GM21717 (cell line): Measurements from ENCODE around the gene KCTD10.
"Not testable (repeated sequence)": the region's sequence is repeated elsewhere in the genome, so short reads cannot be mapped to it uniquely, and the experiment has no call there.

ENCODE experiments used
- ATAC-seq: cut with Tn5 transposase; IDR thresholded peaks from one replicate; pipeline ENCODE4 v1.9.1; 2021; ENCODE audit warnings: mild to moderate bottlenecking, moderate library complexity; ENCODE audit not compliant: unreplicated experiment

The KCTD10 gene

GRCh38 chr12:109450980-109451379 is 26.1 kb downstream of the KCTD10 start:
- no peak for ATAC-seq

GRCh38 chr12:109449845-109450532 is 27.1 kb downstream of the KCTD10 start:
- no peak for ATAC-seq

- no peak for ATAC-seq
These were observed 28.3 kb downstream of the KCTD10 start for GRCh38 chr12:109448707-109449390.

GRCh38 chr12:109448272-109448671 is 28.8 kb downstream of the KCTD10 start:
- no peak for ATAC-seq

- ATAC-seq: no peak
These were observed 29.6 kb downstream of the KCTD10 start for GRCh38 chr12:109447482-109447881.

- ATAC-seq: no peak
These were observed 30.2 kb downstream of the KCTD10 start for GRCh38 chr12:109446869-109447268.

GRCh38 chr12:109445191-109445609 is 31.9 kb downstream of the KCTD10 start:
- ATAC-seq: no peak

- ATAC-seq: no peak
These were observed 32.8 kb downstream of the KCTD10 start for GRCh38 chr12:109444259-109444658.

- no peak for ATAC-seq
These were observed 33.3 kb downstream of the KCTD10 start for GRCh38 chr12:109443794-109444193.

GRCh38 chr12:109440851-109441490 is 36.1 kb downstream of the KCTD10 start:
- no peak for ATAC-seq

GRCh38 chr12:109439951-109440350 is 37.1 kb downstream of the KCTD10 start:
- not testable (repeated sequence) for ATAC-seq

GRCh38 chr12:109439181-109439580 is 37.9 kb downstream of the KCTD10 start:
- no peak for ATAC-seq

GRCh38 chr12:109436188-109436560 is 40.9 kb downstream of the KCTD10 start:
- no peak for ATAC-seq

- ATAC-seq: no peak
These were observed 41.5 kb downstream of the KCTD10 start for GRCh38 chr12:109435428-109436187.

- ATAC-seq: no peak
These were observed 42.5 kb downstream of the KCTD10 start for GRCh38 chr12:109434582-109434981.

GRCh38 chr12:109433618-109434017 is 43.5 kb downstream of the KCTD10 start:
- ATAC-seq: no peak

GRCh38 chr12:109432842-109433304 is 44.2 kb downstream of the KCTD10 start:
- ATAC-seq: no peak

GRCh38 chr12:109432431-109432830 is 44.7 kb downstream of the KCTD10 start:
- ATAC-seq: no peak

- ATAC-seq: no peak
These were observed 46.9 kb downstream of the KCTD10 start for GRCh38 chr12:109430244-109430643.

- ATAC-seq: not testable (repeated sequence)
These were observed 48.3 kb downstream of the KCTD10 start for GRCh38 chr12:109428804-109429203.

GRCh38 chr12:109428037-109428629 is 49.0 kb downstream of the KCTD10 start:
- ATAC-seq: no peak
